GM13977 (cell line): ENCODE results near the gene ARHGEF6.

Source experiments
- DNase-seq: peaks from one replicate; pipeline ENCODE4 v3.0.0; 2012; ENCODE audit warnings: low spot score
- CTCF ChIP-seq: IDR thresholded peaks from 2 replicates; pipeline ENCODE4 v1.5.1; 2012; ENCODE audit warnings: mild to moderate bottlenecking, control low read depth; ENCODE audit not compliant: insufficient read depth; ENCODE audit errors: extremely low read depth, missing control alignments
- in situ Hi-C: fragments of 300-500 bp; cut with MboI; formaldehyde crosslinking; loops from one replicate; pipeline ENCODE4 v1.12.0; 2022; ENCODE audit warnings: low sequenced_read_pairs, low pct_unique_long_range_greater_than_20kb, mixed read lengths, inconsistent platforms; ENCODE audit not compliant: unreplicated experiment

ARHGEF6 gene

GRCh38 chrX:136747003-136747986, 33.4 kb downstream of the ARHGEF6 start:
- in situ Hi-C loops = no loop called here
- no peak for DNase-seq
- no peak for TF ChIP-seq CTCF

DNA sequence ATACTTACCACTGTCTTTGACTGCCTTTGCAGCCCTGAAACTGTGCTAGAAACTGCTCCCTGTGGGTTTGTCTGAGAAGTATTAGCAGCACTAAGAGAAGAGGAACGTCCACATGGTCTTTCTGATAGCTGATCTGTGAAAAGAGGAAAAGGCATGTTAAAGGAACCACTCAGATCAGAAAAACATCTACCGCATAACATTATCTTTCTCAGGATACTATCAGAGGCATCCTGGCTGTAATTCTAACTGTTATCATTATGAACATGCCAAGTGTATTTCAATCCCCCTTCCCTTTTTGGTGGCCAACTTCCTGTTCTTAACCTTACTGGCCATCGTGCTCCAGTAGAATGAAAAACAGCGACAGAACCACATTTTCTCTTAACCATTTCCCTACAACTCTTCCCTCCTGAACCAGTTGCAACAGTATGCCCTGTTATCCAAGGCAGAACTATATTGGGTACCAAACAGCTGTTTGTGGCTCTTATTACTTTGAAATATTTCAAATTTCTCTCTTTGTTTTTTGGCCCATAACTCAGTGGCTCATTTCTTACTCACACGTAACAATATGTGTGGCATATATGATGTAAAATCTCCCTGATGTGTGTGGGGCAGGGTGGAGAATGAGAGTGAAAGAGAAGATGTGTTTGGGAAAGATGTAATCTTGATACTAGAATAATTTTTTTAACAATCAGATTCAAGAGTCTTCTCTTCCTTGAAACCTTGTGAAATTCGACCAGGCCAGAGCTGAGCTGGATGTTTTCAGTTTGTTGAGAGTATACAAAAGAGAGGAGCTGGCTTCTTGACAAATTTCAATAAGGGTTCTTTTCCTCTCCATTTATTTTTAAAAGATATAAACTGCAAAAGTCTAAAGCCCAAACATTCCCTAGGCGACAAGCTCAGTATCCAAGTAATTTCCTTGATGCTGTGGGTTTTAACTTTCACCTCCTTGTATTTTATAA, 35.2 kb downstream of the ARHGEF6 start:
- in situ Hi-C loops = no loop called here
- DNase-seq = no peak
- no peak for TF ChIP-seq CTCF

GRCh38 chrX:136742721-136743379, 37.9 kb downstream of the ARHGEF6 start:
- no peak for DNase-seq
- no peak for TF ChIP-seq CTCF
- in situ Hi-C loops = no loop called here

DNA sequence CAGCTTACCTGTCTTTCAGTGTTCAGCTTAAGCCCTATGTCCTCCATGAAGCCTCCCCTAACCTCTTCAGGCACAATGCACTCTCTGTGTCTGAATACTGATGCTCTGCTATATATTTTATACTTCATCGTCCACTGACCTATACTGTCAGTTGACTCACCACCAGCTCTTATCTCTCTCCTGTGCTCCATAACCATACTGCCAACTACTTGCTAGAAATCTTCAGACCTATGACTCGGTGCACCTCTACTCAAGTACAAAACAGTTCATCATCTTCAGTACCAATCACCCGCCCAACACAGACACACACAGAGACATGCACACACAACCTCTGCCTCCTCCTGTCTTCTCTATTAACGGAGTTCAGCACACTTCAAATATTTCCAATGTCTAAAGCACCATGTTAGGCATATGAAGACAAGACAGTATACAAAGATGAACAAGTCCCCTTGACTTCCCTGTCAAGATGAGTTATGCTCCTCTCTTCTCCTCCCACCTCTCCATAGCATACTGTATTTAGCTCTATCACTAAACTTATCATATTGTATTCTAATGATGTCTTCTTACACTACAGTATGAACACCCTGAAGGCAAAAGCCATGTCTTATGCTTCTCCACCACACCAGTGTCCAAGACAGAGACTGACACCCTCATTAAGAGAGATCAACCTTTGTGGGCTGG, 42.5 kb downstream of the ARHGEF6 start:
- in situ Hi-C loops = no loop called here
- no peak for TF ChIP-seq CTCF
- no peak for DNase-seq

GRCh38 chrX:136736690-136737089, 44.0 kb downstream of the ARHGEF6 start:
- TF ChIP-seq CTCF = no peak
- in situ Hi-C loops = no loop called here
- DNase-seq = no peak
